HG03139 (cell line): ENCODE data around the gene SECTM1.
"Not testable (repeated sequence)": the region's sequence is repeated elsewhere in the genome, so short reads cannot be mapped to it uniquely, and the experiment has no call there.

Experiments
- ATAC-seq: cut with Tn5 transposase; IDR thresholded peaks from one replicate; pipeline ENCODE4 v1.9.1; 2021; ENCODE audit not compliant: unreplicated experiment

SECTM1 gene

DNA sequence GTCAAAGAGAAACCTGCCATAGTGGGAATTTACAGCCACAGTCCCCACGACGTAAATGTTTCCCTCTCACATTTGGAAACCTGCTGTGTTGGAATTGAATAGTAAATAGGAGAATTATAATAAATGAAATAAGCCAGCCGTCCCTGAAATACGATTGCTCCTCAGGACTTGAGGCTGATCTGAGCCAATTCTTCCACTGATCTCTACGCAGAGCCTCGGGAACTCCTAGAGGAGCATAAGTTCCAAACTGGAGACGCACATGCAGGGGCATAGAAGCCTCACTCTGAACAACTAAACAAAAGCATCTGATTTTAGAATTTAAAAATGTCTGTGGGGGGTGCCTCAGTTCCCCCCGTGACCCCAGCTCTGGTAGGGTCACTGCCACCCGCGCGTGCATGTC, 15.3 kb upstream of the SECTM1 start:
- ATAC-seq = no peak

DNA sequence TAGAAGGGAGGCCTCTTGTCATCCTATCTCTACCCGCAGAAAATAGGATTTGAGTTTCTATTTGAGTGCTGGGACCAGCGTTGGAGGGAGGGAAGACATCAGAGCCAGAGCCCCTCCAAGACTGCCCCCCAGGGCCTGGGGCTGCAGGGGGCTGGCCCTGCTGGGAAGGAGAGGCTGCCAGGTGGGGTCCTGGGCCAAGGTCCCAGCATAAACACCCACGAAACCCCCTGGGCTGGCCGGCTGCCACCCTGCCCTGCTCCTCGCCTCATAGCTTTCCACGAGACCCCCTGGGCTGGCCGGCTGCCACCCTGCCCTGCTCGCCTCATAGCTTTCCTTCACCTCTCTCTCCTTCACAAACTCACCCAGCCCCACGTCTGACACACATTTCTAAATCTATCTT, 14.9 kb upstream of the SECTM1 start:
- ATAC-seq = no peak

DNA sequence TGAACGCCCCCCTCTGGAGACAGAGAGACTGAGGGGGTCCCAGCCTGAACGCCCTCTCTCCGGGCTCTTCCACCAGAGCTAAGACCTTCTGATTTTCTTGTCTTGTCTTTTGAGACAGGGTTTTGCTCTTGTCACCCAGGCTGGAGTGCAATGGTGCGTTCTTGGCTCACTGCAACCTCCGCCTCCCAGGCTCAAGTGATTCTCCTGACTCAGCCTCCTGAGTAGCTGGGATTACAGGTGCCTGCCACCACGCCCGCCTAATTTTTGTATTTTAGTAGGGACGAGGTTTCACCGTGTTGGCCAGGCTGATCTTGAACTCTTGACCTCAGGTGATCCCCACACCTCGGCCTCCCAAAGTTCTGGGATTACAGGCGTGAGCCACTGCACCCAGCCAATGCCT, 14.4 kb upstream of the SECTM1 start:
- not testable (repeated sequence) for ATAC-seq

DNA sequence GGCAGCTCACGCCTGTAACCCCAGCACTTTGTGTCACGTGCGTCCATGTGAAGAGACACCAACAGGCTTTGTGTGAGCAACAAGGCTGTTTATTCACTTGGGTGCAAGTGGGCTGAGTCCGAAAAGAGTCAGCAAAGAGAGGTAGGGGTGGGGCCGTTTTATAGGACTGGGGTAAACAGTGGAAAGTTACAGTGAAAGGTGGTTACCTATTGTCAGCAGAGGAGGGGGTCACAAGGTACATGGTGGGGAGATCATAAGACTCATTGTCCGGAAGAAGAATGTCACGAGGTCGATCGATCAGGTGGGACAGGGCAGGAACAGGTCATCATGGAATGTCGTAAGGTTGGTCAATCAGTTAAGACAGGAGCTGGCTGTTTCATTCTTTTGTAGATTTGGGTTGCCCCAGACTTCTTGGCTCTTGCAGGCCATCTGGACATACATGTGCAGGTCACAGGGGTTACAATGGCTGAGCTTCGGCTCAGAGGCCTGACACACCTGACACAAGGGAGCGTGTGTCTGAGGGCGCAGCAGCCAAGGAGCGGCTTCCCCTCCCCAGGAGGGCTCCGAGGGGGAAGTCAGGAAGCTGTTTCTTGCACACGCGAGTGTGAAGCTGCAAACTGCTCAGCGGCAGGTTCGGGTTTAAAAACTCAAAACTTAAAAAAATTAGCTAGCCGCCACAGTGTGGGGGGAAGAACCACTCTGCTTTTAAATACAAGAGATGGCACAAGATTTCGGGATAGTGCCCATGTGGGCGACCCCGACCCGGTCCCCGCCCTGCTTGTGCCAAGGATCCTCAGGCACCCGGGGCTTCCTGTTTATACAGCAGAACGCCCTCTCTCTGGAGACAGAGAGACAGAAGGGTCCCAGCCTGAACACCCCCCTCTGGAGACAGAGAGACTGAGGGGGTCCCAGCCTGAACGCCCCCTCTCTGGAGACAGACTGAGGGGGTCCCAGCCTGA, 13.1 kb upstream of the SECTM1 start:
- ATAC-seq = no peak

DNA sequence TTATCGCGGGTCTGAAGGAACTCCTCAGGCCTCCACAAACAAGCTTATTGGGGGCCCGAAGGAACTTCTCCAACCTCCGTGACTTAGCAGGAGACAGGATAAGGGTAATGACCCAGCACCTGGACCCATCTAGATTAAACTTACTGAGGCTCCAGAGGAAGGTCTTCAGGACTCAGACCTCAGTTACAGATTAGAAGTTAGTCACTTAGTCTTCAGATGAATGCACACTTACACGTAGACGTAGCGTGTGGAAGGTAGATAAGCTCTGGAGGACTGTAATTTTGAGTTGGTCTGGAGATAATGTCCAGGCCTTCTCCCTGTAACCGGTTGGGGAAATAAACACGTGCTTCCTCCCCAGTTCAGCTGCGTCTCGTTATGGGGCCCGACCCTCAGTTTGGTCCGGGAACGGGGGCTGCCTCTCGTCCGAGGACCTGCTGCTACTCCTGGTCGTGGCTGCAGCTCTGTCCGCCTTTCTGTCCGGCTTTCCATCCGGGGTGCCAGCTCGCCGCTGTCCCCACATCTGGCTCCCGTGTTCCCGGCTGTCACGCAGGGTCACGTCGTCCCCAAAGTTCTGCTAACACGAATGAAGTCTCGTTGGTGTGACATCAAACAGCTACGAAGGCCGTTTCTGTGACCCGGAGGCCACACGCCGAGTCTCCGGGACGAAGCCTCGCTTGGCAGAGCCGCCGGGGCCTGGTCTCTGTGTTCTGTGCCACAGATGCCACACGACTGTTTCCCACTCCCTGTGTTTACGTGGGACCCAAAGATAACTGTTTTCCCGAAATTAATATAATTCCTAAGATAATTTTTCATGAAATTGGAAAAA, 11.8 kb upstream of the SECTM1 start:
- ATAC-seq = no peak

DNA sequence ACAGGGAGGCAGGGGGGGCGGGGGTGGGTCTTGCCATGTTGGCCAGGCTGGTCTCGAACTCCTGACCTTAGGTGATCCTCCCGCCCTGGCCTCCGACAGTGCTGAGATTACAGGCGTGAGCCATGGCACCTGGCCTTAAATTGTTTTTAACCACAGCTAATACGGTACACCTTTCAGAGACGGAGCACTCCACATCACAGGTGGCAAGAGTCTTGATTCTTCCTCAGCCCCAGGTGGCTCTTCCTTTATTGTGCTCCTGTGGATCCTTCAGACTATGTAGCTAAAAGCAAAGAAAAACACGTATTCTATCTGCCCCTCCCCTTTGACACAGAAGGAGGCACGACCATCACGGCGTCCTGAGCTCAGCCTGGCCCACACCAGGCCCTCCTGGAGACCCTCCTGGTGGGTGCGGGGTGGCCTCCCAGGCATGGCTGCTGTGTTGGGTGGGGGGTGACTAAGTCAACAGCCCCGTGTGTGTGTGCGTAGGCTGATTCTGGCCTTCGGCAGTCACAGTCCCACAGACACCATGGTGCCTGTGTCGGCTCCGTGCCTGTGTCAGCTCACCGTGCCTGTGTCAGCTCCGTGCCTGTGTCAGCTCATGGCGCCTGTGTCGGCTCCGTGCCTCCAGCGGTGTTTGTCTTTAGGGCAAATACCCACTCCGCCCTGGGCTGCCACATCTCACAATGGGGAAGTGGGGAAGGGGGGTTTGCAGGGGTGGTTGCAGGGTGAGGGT, 10.8 kb upstream of the SECTM1 start:
- no peak for ATAC-seq

DNA sequence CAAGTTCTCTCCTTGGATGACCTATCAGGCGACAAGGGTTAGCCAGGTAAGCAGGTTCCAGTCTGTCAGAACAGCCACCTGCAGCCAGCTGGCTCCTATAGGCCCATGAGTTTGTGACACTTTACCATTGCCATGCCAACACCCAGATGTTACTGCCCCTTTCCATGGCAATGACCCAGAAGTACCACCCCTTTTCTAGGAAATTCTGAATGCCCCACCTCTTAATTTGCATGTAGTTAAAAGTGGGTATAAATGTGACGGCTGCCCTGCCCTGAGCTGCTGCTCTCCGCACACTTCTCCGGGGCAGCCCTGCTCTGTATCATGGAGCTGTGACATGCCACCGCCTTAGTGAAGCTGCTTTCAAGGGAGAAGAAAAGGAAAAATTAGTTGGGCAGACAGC, 10.0 kb upstream of the SECTM1 start:
- no peak for ATAC-seq

DNA sequence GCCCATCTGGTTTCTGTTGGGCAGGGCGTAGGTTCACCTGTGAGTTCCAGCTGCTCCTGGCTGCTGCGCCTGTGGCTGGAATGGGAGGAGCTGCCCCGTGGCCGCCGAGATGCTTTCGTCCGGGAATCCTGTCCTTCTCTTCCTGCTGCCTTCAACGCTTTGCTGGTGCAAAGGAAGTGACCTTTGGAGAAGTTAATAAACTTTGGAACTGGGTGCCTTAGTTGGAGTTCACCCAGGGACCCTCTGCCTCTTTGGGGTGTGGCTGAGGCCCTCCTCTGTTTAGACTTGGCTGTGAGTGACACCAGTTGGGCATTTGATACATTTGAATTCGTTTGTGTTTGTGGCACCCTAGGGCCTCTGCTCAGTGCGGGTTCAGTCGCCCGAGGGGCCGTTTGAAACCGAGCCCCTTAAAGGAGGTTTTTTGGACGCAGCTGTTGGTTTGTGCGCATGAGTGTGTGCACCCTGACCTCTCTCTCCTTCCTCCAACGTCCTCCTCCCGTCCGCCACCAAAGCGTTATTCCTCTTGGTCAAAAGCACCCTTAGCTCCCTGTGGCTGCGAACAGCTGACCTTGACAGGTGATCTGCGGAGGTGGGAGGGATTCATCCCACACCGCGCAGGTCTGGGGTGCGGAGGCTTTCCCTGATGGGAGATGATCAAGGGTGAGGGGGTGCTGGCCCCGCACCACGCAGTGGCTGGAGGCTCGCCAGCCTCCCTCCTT, 9.0 kb upstream of the SECTM1 start:
- ATAC-seq = no peak

DNA sequence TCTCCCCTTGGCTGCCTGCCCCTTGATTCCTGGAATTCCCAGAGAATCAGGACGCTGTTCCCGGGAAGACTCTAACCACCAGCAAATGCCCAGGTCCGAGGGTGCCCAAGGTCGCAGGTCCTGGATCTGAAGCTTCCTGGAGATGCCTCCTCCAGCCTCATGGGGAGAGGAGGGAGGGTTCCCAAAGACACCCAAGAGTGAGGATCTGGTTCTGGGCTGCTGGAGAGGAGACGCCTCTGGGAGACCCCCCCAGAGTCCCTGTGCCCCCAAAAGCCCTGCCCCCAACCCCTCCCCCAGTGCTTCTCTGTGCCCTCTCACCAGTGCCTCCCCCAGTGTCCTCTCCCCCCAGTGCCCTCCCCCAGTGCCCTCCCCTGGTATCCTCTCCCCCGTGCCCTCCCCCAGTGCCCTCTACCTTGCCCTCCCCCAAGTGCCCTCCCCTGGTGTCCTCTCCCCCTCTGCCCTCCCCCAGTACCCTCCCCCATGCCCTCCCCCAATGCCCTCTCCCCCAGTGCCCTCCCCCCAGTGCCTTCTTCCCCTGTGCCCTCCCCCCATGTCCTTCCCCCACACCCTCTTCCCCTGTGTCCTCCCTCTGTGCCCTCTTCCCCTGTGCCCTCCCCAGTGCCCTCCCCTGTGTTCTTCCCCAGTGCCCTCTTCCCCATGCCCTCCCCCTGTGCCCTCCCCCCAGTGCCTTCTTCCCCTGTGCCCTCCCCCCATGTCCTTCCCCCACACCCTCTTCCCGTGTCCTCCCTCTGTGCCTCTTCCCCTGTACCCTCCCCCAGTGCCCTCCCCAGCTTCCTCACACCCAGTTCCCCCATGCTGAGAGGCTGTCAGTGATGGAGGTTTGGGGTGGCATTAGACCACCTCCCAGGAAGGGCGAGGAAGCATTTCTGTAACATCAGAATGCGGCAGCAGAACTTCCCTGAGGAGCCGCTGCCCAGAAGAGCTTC, 6.3 kb upstream of the SECTM1 start:
- ATAC-seq = no peak

DNA sequence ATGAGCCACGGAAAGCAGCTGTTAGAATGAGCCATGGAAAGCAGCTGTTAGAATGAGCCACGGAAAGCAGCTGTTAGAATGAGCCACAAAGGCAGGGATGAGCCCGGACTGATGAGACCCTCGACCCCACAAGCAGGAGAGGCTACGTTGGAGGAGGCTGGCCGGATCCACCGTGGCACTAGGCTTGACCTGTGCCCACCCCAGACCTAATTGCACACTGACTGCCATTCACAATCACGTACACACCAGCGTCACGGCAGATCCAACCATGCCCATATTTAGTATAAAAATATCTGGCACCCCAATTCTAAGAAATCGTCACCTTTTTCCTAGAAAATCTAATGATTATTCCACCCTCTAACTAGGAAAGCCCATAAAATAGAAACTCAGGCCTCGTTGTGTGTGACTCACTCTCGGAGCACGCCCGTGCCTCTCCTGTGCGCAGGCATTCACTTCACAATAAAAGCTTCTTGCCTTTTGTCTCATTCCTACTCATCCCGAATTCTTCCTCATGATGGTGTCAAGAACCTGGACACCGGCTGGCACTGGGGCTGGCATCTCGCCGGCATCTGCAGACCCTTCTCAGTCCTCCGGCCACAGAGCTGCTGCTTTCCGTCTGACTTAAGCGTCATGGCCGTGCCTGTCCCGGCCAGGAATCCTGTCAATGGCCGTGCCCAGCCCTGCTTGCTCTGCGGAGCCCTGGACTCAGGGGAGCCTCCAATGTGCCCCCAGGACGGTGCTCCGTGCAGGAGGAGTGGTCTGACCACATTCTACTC, 5.5 kb upstream of the SECTM1 start:
- ATAC-seq = no peak

DNA sequence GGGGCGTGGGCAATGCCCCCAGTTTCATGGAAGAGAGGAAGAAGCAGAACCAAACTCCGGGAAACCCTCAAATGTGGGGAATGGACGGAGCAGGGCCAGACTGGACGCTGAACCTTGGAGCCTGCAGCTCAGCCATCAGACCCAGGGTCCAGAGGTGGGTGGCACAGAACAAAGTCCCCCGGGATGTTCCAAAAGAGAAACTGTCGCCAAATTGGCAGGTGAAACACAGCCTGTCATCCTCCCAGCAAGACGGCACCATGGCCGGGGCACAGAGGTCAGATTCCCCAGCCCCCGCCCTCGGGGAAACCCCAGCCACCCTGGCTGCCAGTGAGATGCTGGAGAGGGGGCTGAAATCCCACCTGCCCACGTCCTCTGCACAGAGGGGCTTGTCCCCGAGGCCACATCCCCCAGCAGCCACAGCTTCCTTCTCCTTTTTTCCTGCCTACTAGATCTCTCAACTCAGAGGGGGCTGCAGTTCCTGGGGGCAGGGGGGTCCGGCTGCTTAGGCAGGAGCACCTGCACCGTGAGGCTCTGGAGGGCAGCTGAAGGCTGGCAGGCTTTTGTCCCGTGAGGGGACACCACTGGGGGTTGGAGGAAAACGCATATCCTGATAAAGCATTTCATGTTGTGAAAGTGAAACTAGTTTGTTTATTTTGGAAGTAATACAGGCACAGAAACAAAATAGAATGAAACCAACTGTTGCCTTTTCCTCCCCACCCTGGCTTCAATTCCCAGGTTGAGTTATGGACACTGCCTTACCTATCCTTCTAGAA, 1.2 kb upstream of the SECTM1 start:
- ATAC-seq = no peak

DNA sequence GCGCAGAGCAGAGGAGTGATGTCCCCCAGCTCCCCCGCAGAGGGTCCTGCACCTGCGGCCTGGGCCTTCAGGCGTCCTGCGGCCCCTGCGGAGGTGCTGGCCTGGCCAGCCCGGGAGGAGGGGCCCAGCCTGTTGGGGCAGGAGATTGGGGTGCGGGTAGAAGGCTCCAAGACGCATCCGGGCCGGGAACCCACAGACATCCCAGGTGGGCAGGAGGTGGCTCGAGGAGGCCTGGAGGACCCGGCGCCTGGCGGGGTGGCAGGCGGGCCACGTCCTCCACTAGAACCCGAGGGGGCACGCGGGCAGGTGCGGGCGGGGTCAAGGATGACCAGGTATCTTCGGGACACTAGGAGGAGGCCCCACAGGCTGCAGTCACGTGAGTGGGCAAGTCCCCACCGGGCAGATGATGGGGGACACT, 647 bp upstream of the SECTM1 start:
- no peak for ATAC-seq

DNA sequence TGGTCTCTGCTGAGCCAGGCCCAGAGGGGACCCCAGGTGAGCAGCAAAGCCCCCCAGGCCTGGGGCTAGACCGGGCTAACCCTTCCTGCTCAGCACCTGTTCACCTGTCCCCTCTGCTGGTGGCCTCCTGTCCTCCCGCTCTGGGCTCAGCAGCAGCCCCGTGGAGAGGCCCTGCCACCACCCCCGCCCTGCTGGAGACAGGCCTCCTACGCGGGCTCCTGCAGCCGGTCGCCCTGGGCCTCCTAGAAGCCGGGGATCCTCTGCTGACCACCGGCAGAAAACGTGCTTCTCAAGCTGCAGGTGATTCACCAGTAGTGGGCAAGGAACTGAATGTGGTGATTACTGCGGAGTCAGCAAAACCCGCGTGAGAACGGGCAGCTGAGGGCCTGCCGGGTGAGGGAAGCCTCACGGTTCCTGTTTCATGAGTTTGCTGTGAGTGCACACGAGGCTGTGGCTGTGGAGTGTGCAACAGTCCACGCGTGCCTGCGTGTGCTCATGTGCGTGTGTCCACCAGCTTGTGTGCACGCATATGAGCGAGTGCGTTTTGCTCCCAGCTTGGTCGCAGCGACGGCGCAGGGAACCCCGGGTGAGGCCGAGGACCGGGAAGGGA, 792 bp downstream of the SECTM1 start:
- no peak for ATAC-seq

DNA sequence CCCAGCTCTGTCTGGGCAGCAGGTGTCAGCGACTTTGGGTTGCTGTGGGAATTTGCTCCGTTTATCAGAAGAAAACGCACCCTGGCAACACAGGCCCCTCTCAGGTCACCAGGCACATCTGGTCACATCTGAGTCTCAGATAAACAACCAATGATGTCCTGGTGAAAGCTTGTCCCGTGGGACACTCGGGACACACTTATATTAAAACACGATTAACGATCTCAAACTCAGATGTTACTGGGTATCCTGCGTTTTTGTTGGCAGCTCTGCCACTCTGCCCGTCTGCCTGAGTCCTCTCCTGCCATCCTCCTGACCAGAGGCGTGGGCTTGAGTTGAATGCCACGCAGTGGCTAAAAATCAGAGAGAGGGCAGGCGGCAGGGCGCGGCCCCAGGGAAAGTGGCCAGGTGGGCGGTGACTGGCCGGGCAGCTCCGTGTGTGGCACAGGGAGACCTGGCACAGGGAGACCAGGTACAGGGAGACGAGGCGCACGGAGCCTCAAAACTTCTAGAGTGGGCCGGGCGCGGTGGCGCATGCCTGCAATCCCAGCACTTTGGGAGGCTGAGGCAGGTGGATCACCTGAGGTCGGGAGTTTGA, 2.1 kb downstream of the SECTM1 start:
- ATAC-seq = no peak

DNA sequence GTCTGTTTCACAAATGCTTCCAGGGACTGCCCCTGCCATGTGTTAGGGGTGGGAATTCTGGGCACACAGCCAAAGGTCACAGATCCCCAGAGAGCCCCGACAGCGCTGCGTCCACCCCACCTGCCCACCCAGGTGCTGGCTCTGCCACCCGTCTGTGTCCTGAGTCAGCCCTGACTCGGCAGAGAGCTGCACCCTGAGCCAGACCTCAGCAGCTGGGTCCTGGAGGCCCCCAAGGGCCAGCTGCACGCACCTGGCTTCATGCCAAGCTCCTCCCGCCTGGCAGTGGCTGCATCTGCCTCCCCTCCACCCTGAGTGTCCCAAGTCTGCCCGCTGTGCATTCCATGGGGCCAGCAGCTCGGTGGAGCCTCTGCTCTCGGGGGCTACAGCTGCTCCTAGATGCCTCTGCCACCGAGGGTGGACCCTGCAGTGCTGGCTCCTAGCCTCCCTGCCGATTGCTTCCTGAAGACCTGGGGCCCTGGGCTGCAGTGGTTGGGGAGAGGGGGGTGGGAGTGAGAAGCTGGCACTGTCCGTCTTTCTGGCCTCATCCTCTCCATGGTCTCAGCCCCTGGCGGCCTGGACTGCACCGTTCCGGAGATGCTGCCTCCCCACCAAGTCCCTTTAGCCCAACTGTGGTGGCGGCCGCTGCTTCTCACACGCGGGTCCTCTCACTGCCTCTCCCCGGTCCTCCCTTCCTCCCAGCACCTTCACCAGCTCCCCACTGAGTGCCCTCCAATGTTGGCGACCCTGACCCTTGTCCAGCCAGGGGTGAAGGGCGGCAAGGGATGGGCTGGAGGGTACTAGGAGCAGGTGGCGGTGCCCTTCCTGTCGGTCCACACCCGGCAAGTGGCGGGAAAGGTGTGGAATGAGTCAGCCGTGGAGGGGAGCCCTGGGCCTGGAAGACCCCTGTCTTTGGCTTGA, 3.0 kb downstream of the SECTM1 start:
- no peak for ATAC-seq

DNA sequence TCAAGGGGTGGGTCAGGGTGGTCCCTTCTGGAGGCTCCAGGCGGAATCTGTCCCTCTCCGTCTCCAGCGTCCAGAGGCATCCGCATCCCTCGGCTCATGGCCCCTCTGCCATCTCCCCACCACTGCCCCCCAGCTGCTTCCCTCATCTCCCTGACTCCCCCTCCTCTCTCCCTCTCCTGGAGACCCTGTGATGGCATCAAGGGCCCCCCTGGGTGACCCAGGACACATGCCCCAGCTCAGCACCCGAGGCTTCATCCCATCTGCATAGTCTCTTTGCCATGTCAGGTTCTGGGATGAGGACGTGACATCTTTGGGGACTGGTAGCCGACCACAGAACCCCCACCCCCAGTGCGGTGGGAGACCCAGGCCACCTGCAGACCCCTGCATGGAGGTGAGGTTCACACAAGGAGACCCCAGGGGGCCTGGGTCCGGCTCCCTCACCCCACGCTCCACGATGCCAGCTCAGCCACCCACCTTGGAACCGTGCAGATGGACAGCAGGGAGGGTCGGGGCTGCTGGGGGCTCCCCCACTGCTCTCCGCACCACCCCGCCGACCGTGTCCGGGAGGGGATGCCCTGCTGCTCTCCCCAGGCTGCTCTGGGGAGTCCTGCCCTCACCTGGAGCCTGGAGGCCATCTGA, 3.8 kb downstream of the SECTM1 start:
- ATAC-seq = no peak
